Right ventricle myocardium inferior (tissue), 1 donor: Measurements from ENCODE around the gene PDHX. TPM values are rescaled to one million over a fixed set of nuclear protein-coding genes. Genes with fewer than 3 reads are reported as not detected.

Experiments
- ATAC-seq: fragments of 200-7000 bp; cut with Tn5 transposase; one replicate; pipeline ENCODE4 v1.9.1; 2020; ENCODE audit warnings: mild to moderate bottlenecking, moderate library complexity
- DNase-seq: peaks from one replicate; pipeline ENCODE4 v3.0.0; 2021; ENCODE audit errors: missing footprints
- intact Hi-C: fragments of 100-400 bp; cut with DNase I; formaldehyde crosslinking; loops from one replicate; pipeline ENCODE4 v1.11.0; 2022
- total RNA-seq: library from RNA; stranded (reverse); fragmentation: NEBNext Ultra II Directional; extraction: Animal tissue kit (Norgen Biotek cat#: 25700); gene quantifications from one replicate; pipeline ENCODE4 v1.2.1, GENCODE V29; 2021
- donor health status: DM: no; HTN: yes; CAD: no; lungs with severe emphysema.

PDHX gene
- total RNA-seq, 1 donor from 2014 or later = 140 TPM

DNA sequence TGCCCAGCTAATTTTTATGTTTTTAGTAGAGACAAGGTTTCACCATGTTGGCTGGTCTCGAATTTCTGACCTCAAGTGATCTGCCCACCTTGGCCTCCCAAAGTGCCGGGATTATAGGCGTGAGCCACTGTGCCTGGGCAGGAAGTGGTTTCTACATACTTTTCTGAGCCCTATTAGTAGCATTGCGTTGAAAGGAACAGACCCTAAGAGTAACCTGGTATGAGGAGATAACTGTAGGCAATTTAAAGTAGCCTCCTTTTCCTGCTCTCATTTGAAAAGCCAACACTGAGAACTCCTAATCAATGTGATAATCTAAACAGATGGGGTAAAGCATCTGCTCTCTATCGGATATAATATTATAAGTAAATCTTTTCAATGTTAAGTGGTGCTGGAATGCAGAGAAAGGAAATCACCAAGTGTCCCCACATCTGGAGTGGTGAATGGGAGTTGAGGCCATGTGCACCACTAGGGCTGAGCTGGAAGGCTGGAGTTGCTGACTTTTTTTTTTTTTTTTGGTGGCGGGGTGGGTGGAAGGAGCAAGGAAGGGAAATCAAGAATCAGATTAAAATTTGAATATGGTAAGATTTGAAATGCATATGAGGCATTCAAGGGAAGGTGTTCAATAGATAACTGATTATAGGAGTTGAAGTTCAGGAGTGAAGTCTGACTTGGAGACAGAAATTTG, 20.7 kb downstream of the PDHX start:
- ATAC-seq = no peak
- intact Hi-C loops = no loop called here

DNA sequence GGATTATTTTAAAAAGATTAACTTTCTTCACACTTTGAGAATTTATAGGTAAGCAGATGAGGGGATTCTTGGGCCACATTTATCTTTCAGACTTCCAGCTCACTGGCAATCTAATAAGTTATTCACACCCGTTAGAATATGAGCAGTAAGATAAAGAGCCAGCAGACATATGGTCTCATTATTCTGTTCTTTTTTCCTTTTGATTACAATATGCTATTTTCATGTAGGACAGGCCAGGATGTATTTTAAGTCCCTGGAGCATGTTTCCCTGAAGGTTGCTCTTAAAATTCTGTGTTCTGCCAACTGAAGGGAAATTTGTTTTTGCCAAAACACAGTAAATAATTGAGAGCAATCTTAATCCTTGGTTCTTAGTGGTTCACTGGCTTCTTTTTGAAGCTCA, 22.2 kb downstream of the PDHX start:
- intact Hi-C loops = no loop called here
- DNase-seq = no peak
- no peak for ATAC-seq

More for the DNA sequence above, 20.7 kb downstream of the PDHX start:
- no peak for DNase-seq

GRCh38 chr11:34940026-34940677, 23.7 kb downstream of the PDHX start:
- intact Hi-C loops = no loop called here
- DNase-seq = no peak
- ATAC-seq = no peak

- intact Hi-C loops = no loop called here
- DNase-seq (no peak), ATAC-seq (no peak)
Observed at GRCh38 chr11:34941688-34942087, 25.3 kb downstream of the PDHX start.

DNA sequence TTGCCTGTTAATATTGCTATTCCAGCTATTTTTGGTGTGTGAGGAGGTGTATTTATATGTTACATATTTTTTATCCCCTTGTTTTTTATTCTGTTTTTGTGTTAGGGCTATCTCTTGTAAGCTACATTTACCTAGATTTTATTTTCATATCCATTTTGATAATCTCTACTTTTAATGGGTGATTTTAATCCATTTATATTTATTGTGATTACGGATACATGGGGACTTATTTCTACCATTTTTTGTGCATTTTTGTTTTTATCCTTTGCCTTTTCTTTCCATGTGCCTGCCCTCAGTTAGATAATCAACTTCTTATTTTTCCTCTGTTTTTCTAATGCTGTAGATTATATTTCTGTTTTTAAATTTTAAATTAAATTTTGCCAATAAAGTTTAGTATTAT, 28.3 kb downstream of the PDHX start:
- intact Hi-C loops = no loop called here
- ATAC-seq = no peak
- no peak for DNase-seq

GRCh38 chr11:34948696-34949095, 32.3 kb downstream of the PDHX start:
- DNase-seq (no peak), ATAC-seq (peak; percentile 26)
- intact Hi-C loops = no loop called here

DNA sequence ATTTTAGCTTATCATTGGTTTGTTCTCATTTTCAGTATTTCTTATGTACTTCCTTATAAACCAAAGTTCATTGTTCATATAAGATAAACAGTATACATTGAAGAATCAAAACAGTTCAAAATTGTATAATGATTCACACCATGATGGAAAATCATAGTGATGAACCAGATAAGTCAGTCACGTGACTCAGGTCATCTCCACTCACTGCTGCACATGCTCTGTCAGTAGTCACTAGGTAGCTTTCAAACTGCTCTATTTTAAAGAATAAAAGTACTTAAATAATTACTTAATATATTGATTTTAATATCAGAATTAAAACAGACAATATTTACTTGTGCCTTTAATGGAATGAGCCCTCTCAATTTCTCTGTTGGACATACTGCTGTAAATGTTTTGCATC, 37.5 kb downstream of the PDHX start:
- ATAC-seq (no peak), DNase-seq (no peak)

DNA sequence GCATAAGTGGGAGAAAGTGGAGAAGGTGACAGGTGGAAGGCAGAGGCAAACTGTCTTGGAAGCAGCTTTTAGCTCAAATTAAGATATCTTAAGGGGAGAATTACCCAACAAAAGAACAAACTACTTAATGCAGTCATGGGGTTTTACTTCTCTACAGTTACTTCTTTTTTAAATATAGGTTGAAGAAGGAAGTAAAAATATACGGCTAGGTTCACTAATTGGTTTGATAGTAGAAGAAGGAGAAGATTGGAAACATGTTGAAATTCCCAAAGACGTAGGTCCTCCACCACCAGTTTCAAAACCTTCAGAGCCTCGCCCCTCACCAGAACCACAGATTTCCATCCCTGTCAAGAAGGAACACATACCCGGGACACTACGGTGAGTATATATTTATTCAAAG, 40.8 kb downstream of the PDHX start:
- no peak for ATAC-seq
- intact Hi-C loops = no loop called here
- no peak for DNase-seq

More for the DNA sequence above, 37.5 kb downstream of the PDHX start:
- intact Hi-C loops = no loop called here

DNA sequence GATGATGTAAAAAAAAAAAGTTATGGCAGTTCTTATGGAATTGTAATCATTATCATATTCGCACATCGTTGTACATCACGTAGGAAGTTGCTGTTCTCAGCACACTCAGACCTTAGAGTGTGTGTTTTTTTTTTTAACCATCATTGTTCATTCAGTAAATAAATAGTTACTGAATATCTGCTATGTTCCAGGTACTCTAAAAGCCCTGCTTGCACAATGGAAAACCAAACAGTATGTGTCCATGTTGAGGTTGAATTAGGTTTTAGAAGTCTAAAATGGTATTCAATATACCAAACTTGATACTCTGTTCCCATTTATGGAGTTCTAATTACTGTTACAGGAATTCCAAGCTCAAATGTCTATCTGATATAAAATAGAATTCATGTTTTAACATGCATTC, 41.2 kb downstream of the PDHX start:
- ATAC-seq (no peak), DNase-seq (no peak)
- intact Hi-C loops = no loop called here

DNA sequence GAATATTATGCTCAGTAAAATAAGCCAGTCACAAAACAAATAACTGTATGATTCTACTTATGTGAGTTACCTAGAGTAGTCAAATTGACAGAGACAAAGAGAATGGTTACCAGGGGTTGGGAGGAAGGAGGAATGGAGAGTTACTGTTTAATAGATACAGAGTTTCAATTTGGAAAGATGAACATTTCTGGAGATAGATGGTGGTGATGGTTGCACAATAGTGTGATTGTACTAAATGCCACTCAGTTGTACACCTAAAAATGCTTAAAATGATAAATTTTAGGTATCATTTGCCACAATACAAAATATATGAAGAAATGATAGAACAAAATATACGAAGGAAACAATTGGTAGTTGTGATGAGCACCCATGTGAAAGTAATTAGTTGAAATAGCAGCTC, 43.4 kb downstream of the PDHX start:
- DNase-seq (no peak), ATAC-seq (no peak)
- intact Hi-C loops = no loop called here

DNA sequence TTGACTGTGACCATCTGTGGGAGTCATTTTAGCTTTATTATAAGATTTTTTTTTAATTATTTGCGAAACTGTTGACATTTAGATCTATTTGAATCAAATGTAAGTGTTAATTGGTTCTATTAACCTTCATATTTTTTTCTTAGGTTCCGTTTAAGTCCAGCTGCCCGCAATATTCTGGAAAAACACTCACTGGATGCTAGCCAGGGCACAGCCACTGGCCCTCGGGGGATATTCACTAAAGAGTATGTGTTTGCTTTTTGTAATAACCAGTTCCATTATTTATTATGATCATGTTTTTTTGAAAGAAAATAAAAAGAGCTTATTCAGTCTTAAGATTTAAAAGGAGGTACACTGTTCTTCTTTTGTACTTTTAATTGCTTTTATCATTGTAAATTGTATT, 43.9 kb downstream of the PDHX start:
- ATAC-seq (peak; percentile 48), DNase-seq (no peak)

DNA sequence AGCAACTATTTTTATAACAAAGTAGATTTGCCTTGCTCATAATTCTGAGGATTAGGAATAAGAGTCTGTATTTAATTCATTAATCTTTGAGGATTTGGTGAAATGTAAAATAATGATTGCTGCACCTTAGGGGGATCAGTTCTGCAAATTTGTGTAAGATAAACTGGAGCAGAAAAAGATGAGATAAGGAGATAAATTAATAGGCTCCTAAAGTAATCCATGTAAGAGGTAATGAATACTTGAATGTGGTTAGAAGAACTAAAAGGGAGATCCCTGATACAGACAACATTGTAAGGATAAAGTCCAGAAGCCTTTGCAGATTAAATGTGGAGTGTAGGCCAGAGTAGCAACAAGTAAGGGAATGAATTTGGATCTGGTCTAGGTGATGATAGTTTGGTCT, 45.6 kb downstream of the PDHX start:
- no peak for DNase-seq
- ATAC-seq = no peak
- intact Hi-C loops = no loop called here

More for the DNA sequence above, 43.9 kb downstream of the PDHX start:
- intact Hi-C loops = no loop called here

DNA sequence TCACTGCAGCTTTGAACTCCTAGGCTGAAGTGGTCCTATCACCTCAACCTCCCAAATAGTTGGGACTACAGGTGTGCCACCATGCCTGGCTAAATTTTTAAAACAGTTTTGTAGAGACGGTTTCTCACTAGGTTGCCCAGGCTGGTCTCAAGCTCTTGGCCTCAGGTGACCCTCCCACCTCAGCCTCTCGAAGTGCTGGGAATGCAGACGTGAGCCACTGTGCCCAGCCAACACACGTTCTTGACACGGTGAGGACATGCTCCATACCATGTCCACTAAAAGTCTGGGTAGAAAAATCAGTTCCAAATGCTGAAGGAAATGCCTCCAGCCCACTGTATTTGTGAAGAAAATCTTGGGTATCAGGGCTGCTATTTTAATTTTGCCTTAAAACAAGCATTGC, 46.9 kb downstream of the PDHX start:
- DNase-seq = no peak
- intact Hi-C loops = no loop called here
- ATAC-seq = no peak

DNA sequence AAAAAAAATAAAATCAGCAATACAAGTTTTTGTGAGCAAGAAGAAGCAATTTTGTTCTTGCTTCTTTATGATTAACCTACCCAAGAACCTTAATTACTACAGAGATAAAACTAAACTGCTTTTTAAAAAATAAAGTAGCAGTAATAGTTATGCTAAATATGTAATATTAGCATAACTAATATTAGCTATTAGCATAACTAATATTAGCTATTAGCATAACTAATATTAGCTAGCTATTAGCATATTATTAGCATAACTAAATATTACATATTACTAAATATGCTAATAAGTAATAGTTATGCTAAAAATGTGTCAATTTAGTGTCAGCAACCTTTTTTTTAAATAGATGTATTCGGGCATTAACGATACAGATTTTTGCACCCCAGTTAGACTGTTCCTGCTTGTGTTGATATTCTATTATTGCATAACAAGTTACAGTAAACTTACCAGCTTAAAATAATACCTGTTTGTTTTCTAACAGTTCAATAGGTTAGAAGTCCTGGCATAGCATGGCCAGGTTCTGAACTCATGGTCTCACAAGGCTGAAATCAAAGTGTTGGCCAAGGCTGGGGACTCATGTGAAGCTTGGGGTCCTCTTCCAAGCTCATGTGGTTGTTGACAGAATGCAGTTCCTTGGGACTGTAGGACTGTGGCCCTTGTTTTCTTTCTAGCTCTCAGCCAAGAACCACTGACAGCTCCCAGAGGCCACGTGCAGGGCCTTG, 48.4 kb downstream of the PDHX start:
- DNase-seq = no peak
- no peak for ATAC-seq
- intact Hi-C loops = no loop called here

DNA sequence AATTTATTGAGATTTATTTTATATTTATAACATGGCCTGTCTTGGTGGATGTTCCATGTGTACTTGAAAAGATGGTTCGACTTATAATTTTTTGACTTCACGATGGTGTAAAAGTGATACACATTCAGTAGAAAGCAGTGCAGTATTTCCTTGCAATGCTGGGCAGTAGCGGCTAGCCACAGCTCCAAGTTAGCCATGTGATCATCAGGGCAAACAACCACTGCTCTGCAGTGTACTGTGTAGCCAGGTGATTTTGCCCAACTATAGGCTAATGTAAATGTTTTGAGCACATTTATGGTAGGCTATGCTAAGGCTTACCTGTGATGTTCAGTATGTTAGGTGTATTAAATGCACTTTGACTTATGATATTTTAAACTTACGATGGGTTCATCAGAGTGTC, 52.4 kb downstream of the PDHX start:
- intact Hi-C loops = no loop called here

GRCh38 chr11:34970033-34970432, 53.6 kb downstream of the PDHX start:
- ATAC-seq (no peak), DNase-seq (no peak)
- intact Hi-C loops = no loop called here

More for the DNA sequence above, 52.4 kb downstream of the PDHX start:
- ATAC-seq = no peak
- DNase-seq = no peak

DNA sequence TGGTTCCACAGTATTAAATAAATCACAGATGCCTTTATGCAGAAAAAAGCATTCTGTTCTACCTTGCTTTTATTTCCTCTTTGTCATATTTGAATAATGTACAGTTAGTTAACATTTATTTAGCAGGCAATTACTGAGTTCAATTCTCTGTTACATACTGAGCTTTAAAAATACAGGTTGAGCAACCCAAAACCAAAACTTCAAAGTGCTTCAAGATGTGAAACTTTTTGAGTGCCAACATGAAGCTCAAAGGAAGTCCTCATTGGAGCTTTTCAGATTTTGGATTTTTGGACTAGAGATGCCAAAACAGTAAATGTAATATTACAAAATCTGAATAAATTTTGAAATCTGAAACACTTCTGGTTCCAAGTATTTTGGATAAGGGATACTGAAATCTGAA, 54.1 kb downstream of the PDHX start:
- DNase-seq (no peak), ATAC-seq (no peak)
- intact Hi-C loops = no loop called here

DNA sequence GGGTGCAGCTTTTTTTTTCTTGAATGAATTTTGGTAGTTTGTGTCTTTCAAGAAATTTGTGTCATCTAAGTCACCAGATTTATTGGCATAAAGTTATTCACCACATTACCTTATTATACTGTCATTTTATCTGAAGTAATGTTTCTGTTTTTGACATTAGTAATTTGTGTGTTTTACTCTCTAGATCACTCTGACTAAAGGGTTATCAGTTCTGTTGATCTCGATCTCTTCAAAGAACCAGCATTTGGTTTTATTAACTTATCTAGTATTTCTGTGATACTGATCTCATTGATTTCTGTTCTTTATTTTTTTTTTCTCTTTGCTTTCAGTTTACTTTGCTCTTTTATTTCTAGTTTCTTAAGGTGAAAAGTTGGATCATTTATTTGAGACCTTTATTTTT, 55.5 kb downstream of the PDHX start:
- DNase-seq (no peak), ATAC-seq (no peak)
- intact Hi-C loops = no loop called here

DNA sequence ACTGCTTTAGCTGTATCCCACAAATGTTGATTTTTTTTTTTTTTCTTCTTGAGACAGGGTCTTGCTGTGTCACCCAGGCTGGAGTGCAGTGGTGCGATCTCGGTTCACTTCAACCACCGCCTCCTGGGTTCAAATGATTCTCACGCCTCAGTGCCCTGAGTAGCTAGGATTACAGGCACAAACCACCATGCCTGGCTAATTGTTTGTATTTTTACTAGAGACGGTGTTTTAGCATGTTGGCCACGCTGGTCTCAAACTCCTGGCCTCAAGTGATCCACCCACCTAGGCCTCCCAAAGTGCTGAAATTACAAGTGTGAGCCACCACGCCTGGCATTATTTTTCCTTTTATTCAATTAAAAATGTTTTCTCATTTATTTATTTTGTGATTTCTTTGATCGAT, 55.9 kb downstream of the PDHX start:
- no peak for ATAC-seq
- intact Hi-C loops = no loop called here
- DNase-seq = no peak

GRCh38 chr11:34972892-34973291, 56.5 kb downstream of the PDHX start:
- no peak for ATAC-seq
- DNase-seq = no peak
- intact Hi-C loops = no loop called here
